Neural crest cell (in vitro differentiated cells): ENCODE data around the gene TRIP12. TPM values are rescaled to one million over a fixed set of nuclear protein-coding genes. Genes with fewer than 3 reads are reported as not detected.

ENCODE experiments used
- total RNA-seq: library from RNA; stranded (reverse); gene quantifications from 2 replicates; pipeline ENCODE4 v1.2.1, GENCODE V29; 2021

TRIP12 gene
- total RNA-seq, 1 donor from 2014 or later: 222 TPM

Other genes with a start within 250 kb of the TRIP12 start
- gene DNER, start 207.5 kb downstream of the TRIP12 start, total RNA-seq: 4.0 and 4.1 TPM in 2 replicates
- 3.2 and 3.5 TPM in 2 replicates for gene FBXO36, start 494 bp upstream of the TRIP12 start, total RNA-seq
- 13.0 and 14.2 TPM in 2 replicates for gene SLC16A14, start 146.9 kb upstream of the TRIP12 start, total RNA-seq